ENCODE measurements around the gene SPNS2.

The SPNS2 gene

GRCh38 chr17:4504188-4504587 is 5.5 kb downstream of the SPNS2 start:
- DNase-seq: no peak

DNA sequence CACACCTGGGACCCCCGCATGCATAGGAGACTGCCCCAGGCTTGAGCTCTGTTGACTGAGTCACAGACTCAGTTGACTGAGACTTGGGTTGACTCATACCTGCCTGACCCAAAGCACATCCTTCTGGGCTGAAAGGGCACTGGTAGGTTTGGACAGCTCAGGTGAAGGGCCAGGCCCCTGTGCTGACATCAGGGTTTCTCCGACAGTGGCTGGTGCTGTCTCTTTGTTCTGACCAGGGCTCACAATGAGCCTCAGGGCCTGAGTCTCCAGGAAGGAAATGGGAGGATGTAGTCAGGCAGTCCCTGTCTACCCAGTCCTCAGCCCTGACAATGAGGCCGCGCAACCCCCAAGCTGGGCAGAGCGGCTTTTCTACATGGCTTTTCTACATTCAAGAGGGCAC is 6.5 kb downstream of the SPNS2 start:
- no peak for DNase-seq

- DNase-seq: no peak
These were observed 7.6 kb downstream of the SPNS2 start for GRCh38 chr17:4506175-4506813.

- DNase-seq: no peak
These were observed 8.2 kb downstream of the SPNS2 start for GRCh38 chr17:4506892-4507291.

- no peak for DNase-seq
These were observed 8.9 kb downstream of the SPNS2 start for GRCh38 chr17:4507361-4508111.

GRCh38 chr17:4508207-4508606 is 9.5 kb downstream of the SPNS2 start:
- no peak for DNase-seq

GRCh38 chr17:4509401-4509800 is 10.7 kb downstream of the SPNS2 start:
- no peak for DNase-seq

- DNase-seq: no peak
These were observed 11.4 kb downstream of the SPNS2 start for GRCh38 chr17:4509923-4510617.

DNA sequence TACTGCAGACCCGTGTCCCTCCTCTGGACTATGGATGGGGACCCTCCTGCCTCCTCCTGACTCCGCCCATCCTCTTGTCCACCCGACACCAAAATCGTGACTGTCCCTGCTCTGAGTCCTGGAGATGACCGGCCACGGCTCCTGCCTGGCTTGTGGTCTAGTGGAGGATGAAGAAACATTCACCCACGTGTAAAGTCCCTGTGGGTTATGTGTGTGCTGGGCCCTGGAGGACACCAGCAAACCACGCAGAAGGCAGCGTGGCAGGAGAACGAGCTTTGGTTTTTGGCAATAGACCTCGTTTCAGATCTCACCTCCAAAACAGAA is 11.9 kb downstream of the SPNS2 start:
- DNase-seq: no peak

- DNase-seq: no peak
These were observed 12.7 kb downstream of the SPNS2 start for GRCh38 chr17:4511199-4511932.

GRCh38 chr17:4512156-4513112 is 13.8 kb downstream of the SPNS2 start:
- no peak for DNase-seq

- no peak for DNase-seq
These were observed 14.7 kb downstream of the SPNS2 start for GRCh38 chr17:4513113-4514032.

DNA sequence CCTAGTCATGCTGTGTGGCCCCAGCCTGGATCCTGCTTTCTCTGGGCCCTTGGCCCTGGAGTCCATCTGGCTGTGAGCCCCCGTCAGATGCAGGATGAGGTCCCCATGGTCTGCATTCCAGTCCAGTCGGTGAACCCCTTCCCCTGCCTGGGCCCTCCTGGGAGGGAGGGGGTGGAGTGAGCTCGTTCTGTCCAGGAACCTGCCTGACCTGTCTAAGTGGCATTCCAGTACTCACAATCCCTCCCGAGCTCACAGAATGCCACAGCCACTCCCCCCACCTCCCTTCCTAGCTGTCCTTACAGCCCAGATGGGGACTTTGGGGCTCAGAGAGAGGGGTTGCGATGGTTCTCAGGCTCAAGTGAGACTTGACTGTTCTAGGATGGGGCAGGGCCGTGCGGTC is 15.5 kb downstream of the SPNS2 start:
- no peak for DNase-seq

- no peak for DNase-seq
These were observed 16.1 kb downstream of the SPNS2 start for GRCh38 chr17:4514779-4515178.

DNA sequence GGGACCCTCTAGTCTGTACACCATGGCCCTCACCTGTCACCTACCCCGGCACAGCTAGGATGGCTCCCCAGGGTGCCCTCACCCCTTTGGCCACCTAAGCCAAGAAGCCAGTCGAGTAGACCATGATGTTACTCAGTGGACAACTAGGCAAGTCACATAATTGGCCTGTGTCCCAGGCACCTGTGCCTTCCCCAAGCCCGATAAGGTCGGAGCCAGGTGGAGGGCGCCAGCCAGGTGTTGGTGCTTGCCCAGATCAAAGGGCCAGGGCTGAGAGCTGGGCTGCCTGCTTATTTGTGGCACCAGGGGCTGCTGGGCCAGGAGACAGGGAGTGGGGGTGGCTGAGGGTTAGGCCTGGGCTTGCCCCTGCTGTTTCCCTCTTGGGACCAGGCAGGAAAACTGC is 16.8 kb downstream of the SPNS2 start:
- DNase-seq: no peak

GRCh38 chr17:4516735-4517134 is 18.1 kb downstream of the SPNS2 start:
- no peak for DNase-seq

DNA sequence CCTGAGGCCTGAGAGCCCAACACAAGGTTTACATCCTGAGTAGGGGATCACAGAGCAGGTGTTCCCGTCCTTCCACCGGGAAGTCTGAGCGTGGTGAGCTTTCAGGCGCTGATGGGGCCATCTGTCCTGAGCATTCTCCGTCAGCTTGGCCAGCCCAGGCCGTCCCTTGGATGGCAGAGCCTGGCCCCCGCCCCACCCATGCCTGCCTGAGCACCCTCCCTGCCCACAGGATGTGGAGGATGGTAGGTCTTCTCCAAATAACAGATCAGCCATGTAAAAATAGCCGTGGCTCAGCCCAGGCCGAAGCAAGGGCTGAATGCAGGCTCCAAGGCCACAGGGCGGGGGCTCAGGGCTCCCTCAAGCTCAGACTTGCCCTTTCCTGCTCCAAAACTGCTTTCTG is 20.2 kb downstream of the SPNS2 start:
- DNase-seq: no peak

DNA sequence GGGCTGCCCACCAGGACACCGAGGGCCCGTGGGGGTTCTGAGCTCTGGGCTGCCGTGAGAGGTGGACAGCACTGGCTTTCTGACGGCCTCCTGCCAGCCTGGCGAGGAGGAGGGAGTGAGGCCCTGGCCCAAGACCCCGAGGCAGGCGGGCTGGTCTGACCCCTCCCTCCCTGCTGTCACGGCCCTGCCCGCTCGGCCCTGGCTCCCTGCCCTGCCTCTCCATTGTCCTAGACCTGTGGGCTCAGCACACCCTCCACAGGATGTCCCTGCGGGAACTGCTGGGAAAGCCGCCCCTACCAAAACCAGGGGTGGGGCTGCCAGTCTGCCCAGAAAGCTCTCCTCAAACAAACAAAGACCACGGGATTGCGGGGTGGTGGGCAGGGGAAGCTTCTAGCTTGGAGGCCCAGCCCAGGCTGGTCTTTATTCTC is 20.7 kb downstream of the SPNS2 start:
- no peak for DNase-seq

GRCh38 chr17:4520060-4520893 is 21.6 kb downstream of the SPNS2 start:
- no peak for DNase-seq

DNA sequence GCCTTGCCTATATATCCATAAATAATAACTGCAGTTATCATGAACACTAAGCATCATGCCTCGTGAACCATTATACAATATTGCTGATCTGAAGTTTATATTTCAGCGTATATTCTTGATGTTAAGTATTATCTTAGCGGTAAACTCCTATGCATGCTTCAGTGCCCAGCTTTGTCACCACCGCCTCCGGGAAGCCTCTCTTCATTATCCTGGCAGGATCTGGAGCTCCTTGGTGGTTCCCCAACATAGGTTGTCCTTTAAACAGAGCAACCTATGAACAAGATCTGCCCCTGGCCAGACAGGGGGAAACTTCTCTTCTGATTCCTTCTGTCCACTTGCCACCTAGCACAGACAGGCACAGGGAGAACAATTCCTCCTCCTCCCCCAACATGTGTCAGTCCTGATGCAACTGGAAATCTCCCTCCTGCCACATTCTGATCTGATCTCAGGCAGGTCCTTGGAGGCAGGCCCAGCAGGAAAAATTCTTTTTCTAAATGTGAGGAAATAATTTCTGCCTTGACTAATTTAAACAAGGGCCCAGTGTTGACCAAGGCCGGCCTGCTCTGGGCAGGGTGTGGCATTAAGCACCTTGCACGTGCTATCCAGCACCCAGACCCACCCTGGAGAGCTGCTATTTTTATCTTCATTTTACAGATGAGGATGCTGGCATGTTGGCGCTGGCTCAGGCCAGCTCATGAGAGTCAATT is 22.4 kb downstream of the SPNS2 start:
- DNase-seq: no peak

All from NCI-H524 treated with DMSO at 0.1 percent for 48 hours (cell line).